Panc1 (cell line): ENCODE measurements around the gene THSD7B. TPM values are rescaled to one million over a fixed set of nuclear protein-coding genes. Genes with fewer than 3 reads are reported as not detected.

Experiments used
- ATAC-seq: fragments of 200-7000 bp; cut with Tn5 transposase; 2 replicates; pipeline ENCODE4 v1.9.1; 2020; ENCODE audit warnings: mild to moderate bottlenecking, moderate library complexity
- BruUV-seq: library from RNA; stranded (reverse); fragments of 400-500 nt; replicated peaks from 2 replicates; lab custom pipeline; 2021; lab: Mats Ljungman, UMichigan
- CTCF ChIA-PET: fragments of 300-600 bp; sonication (Branson Sonifier 250); formaldehyde crosslinking; loops from one replicate; lab custom pipeline; 2022; ENCODE audit warnings: antibody characterized with exemption; lab: Charles Lee
- POLR2A ChIA-PET: fragments of 300-600 bp; sonication (Branson Sonifier 250); formaldehyde crosslinking; loops from one replicate; lab custom pipeline; 2022; ENCODE audit warnings: antibody characterized with exemption; lab: Charles Lee
- DNase-seq: peaks from one replicate; pipeline ENCODE4 v3.0.0-alpha.2; 2010; ENCODE audit warnings: low read depth, low spot score
- H3K27ac ChIP-seq: 2 replicates; pipeline ENCODE4 v1.5.1; 2011; ENCODE audit warnings: mild to moderate bottlenecking, low read length, inconsistent platforms
- H3K27me3 ChIP-seq: fragments of 200-500 bp; sonication (Bioruptor generic); 2 replicates; pipeline ENCODE4 v1.6.0; 2014; ENCODE audit warnings: low read length, inconsistent platforms; ENCODE audit not compliant: control insufficient read depth, insufficient read depth
- H3K36me3 ChIP-seq: fragments of 200-500 bp; sonication (Bioruptor generic); 2 replicates; pipeline ENCODE4 v1.5.1; 2014; ENCODE audit warnings: inconsistent platforms, mild to moderate bottlenecking, low read length, moderate library complexity; ENCODE audit not compliant: control insufficient read depth, insufficient read depth
- H3K4me1 ChIP-seq: 2 replicates; pipeline ENCODE4 v1.5.1; 2011; ENCODE audit warnings: inconsistent platforms, mild to moderate bottlenecking, low read length, moderate library complexity; ENCODE audit not compliant: control insufficient read depth, insufficient read depth
- H3K4me3 ChIP-seq, 2 experiments: 2 replicates each; pipeline ENCODE4 v1.5.1; 2011 to 2012; ENCODE audit warnings: low read depth in 2 of 2, low read length in 2 of 2, mild to moderate bottlenecking in 2 of 2, inconsistent platforms in 1 of 2, moderate library complexity in 1 of 2
- H3K9me3 ChIP-seq: fragments of 200-500 bp; sonication (Bioruptor generic); 2 replicates; pipeline ENCODE4 v1.5.1; 2014; ENCODE audit warnings: low read depth, mild to moderate bottlenecking, inconsistent platforms, low read length, moderate library complexity; ENCODE audit not compliant: control insufficient read depth, insufficient read depth
- CTCF ChIP-seq: fragments of 450-650 bp; IDR thresholded peaks from 2 replicates; pipeline ENCODE4 v1.5.1; 2017; ENCODE audit warnings: mild to moderate bottlenecking
- POLR2AphosphoS5 ChIP-seq: IDR thresholded peaks from 2 replicates; pipeline ENCODE4 v1.6.1; 2012; ENCODE audit warnings: mild to moderate bottlenecking, low read depth, low read length, moderate library complexity
- REST ChIP-seq, 2 experiments: IDR thresholded peaks; 2 replicates each; pipeline ENCODE4 v1.6.1; 2011 to 2012; ENCODE audit warnings: low read depth in 2 of 2, control low read depth in 1 of 2, low read length in 1 of 2, mild to moderate bottlenecking in 1 of 2, moderate library complexity in 1 of 2; ENCODE audit not compliant: insufficient read depth in 1 of 2
- SIN3A ChIP-seq: IDR thresholded peaks from 2 replicates; pipeline ENCODE4 v1.6.1; 2012; ENCODE audit warnings: low read depth, mild to moderate bottlenecking, low read length, moderate library complexity, borderline replicate concordance; ENCODE audit not compliant: insufficient read depth
- TCF7L2 ChIP-seq: IDR thresholded peaks from 2 replicates; pipeline ENCODE4 v1.6.1; 2011; ENCODE audit warnings: mild to moderate bottlenecking, low read depth, low read length, inconsistent platforms
- in situ Hi-C: cut with HindIII; loops from 2 replicates; pipeline ENCODE4 v1.10.0; 2016; ENCODE audit warnings: low sequenced_read_pairs, low pct_unique_long_range_greater_than_20kb
- intact Hi-C: fragments of 100-400 bp; cut with micrococcal nuclease; formaldehyde crosslinking; loops from one replicate; pipeline ENCODE4 v1.10.0; 2022; ENCODE audit not compliant: unreplicated experiment
- total RNA-seq: library from RNA; stranded (reverse); gene quantifications from one replicate; pipeline ENCODE4 v1.2.1, GENCODE V29; 2021; ENCODE audit not compliant: unreplicated experiment

The THSD7B gene
- total RNA-seq, 1 experiment from 2014 or later: not detected

GRCh38 chr2:137291836-137292570, 526.7 kb downstream of the THSD7B start:
- H3K9me3 ChIP-seq: no peaks in the 10 kb centered on the region
- no peaks in the 10 kb centered on the region for H3K27me3 ChIP-seq
- in situ Hi-C loops: no loop called here
- ATAC-seq (no peak), DNase-seq (no peak)
- no peak overlapping the region for H3K27ac ChIP-seq
- TF ChIP-seq REST (IDR thresholded peaks at IDR 0.05; ENCODE audit: insufficient read depth in 1 of 2, low read depth in 2 of 2, low read length in 1 of 2): no peak
- TF ChIP-seq SIN3A: no peak
- no peak for TF ChIP-seq CTCF
- ChIA-PET POLR2A (no interaction called here), CTCF (no interaction called here)
- H3K4me1 ChIP-seq: no peaks in the 10 kb centered on the region
- BruUV-seq: no TSS peak
- no peaks in the 10 kb centered on the region for H3K36me3 ChIP-seq
- no peak overlapping the region for H3K4me3 ChIP-seq
- intact Hi-C loops: no loop called here

GRCh38 chr2:137298377-137298776, 533.0 kb downstream of the THSD7B start:
- no peaks in the 10 kb centered on the region for H3K27me3 ChIP-seq
- H3K4me1 ChIP-seq: no peaks in the 10 kb centered on the region
- H3K36me3 ChIP-seq: no peaks in the 10 kb centered on the region
- H3K27ac ChIP-seq: no peak overlapping the region
- H3K4me3 ChIP-seq: no peak overlapping the region
- ATAC-seq (no peak), DNase-seq (no peak)
- BruUV-seq: no TSS peak
- TF ChIP-seq CTCF: no peak
- no peak for TF ChIP-seq REST (IDR thresholded peaks at IDR 0.05; ENCODE audit: insufficient read depth in 1 of 2, low read depth in 2 of 2, low read length in 1 of 2)
- TF ChIP-seq POLR2AphosphoS5: no peak
- no peak for TF ChIP-seq TCF7L2
- TF ChIP-seq SIN3A: no peak
- ChIA-PET CTCF (no interaction called here), POLR2A (no interaction called here)
- H3K9me3 ChIP-seq: no peaks in the 10 kb centered on the region
- intact Hi-C loops: no loop called here
- in situ Hi-C loops: no loop called here
